Measurements from ENCODE around the gene ZMYND8. TPM values are rescaled to one million over a fixed set of nuclear protein-coding genes. Genes with fewer than 3 reads are reported as not detected.

The ZMYND8 gene
- total RNA-seq, 2 experiments from 2014 or later, result 33.0 to 34.3 TPM

DNA sequence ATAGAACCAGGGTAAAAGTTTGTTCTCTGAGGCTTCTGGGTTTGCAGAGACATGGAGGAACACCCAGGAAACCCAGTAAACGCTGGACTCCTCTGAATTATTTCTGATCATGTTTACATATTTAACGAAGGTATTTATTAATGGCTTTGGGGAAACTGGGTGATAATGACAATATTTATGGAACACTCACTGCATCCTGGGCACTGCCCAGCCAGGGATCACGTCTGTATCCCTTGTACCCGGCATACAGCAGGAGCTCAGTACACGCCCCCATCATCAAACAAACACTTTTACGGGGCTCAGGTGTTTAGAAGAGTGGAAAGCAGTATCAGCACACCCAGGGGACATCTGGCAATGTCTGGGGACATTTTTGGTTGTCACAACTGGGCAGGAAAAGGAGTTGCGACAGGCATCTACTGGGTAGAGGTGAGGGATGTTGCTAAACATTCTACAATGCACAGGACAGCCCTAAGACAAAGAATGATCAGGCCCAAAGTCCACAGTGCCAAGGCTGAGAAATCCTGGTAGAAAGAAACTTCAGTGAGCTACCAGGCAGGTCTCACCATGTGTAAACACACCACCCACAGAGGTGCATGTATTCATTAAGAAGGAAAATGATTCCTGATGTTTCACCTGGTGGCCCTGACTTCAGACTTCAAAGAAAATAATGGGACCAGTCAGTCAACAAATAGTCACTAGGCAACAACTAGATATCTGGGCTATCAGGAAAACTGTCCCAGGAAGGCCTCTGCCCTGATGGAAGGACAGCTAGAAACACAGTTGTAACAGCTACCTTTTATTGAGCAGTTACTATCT, 35.3 kb downstream of the ZMYND8 start:
- Mint-ChIP-seq H3K9me3 (no peaks in the 10 kb centered on the region), H3K4me1 (ENCODE audit: low read depth) (peaks cover 81% of the 10 kb centered on the region), H3K36me3 (ENCODE audit: low read depth) (peaks cover 18% of the 10 kb centered on the region), H3K4me3 (no peak overlapping the region), H3K27ac (peak overlapping the region; percentile 81), H3K27me3 (no peaks in the 10 kb centered on the region)
- Histone ChIP-seq H3K4me3 (ENCODE audit: low read length) (no peak overlapping the region), H3K27me3 (ENCODE audit: control insufficient read depth in 1 of 2, insufficient read depth in 2 of 2, low read length in 2 of 2) (no peaks in the 10 kb centered on the region), H3K27ac (ENCODE audit: low read depth in 1 of 2, low read length in 2 of 2) (no peak overlapping the region), H3K4me1 (ENCODE audit: insufficient read depth, low read length) (peaks cover 58% of the 10 kb centered on the region), H3K36me3 (ENCODE audit: insufficient read depth, low read length) (peaks cover 9% of the 10 kb centered on the region), H3K9me3 (ENCODE audit: control insufficient read depth in 1 of 2, insufficient read depth in 1 of 2, low read length in 2 of 2) (no peaks in the 10 kb centered on the region)
- no peak for DNase-seq
- no peak for ATAC-seq (ENCODE audit: poor library complexity)
- POLR2A ChIA-PET, result interaction anchor here (0.7 kb wide), 1 partner anchor 33 kb away, joined by 3 read pairs; no protein-coding TSS in a partner anchor
- intact Hi-C loops (cut with DNase I, micrococcal nuclease), result no loop called here
- CTCF ChIA-PET, result interaction anchor here (0.7 to 1.6 kb wide), 3 partner anchors 14 to 63 kb away, joined by 3 to 6 read pairs (median 3); no protein-coding TSS in a partner anchor
- TF ChIP-seq, protein P1, sequence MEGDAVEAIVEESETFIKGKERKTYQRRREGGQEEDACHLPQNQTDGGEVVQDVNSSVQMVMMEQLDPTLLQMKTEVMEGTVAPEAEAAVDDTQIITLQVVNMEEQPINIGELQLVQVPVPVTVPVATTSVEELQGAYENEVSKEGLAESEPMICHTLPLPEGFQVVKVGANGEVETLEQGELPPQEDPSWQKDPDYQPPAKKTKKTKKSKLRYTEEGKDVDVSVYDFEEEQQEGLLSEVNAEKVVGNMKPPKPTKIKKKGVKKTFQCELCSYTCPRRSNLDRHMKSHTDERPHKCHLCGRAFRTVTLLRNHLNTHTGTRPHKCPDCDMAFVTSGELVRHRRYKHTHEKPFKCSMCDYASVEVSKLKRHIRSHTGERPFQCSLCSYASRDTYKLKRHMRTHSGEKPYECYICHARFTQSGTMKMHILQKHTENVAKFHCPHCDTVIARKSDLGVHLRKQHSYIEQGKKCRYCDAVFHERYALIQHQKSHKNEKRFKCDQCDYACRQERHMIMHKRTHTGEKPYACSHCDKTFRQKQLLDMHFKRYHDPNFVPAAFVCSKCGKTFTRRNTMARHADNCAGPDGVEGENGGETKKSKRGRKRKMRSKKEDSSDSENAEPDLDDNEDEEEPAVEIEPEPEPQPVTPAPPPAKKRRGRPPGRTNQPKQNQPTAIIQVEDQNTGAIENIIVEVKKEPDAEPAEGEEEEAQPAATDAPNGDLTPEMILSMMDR (IDR thresholded peaks at IDR 0.05), result no peak

- H3K27me3 ChIP-seq (ENCODE audit: control insufficient read depth in 1 of 2, insufficient read depth in 2 of 2, low read length in 2 of 2), result no peaks in the 10 kb centered on the region
- ChIA-PET POLR2A (no interaction called here), CTCF (interaction anchor here (1.4 kb wide), 1 partner anchor 64 kb away, joined by 3 read pairs; no protein-coding TSS in a partner anchor)
- peak overlapping the region; percentile 81 for H3K27ac Mint-ChIP-seq
- no peak overlapping the region for H3K27ac ChIP-seq (ENCODE audit: low read depth in 1 of 2, low read length in 2 of 2)
- no peak for DNase-seq
- no peaks in the 10 kb centered on the region for H3K9me3 Mint-ChIP-seq
- no peak for ATAC-seq (ENCODE audit: poor library complexity)
- peak overlapping the region; percentile 59 for H3K4me3 Mint-ChIP-seq
- TF ChIP-seq, protein P1 (IDR thresholded peaks at IDR 0.05), result no peak
- no peak overlapping the region for H3K4me3 ChIP-seq (ENCODE audit: low read length)
- H3K27me3 Mint-ChIP-seq, result no peaks in the 10 kb centered on the region
- peaks cover 21% of the 10 kb centered on the region for H3K36me3 Mint-ChIP-seq (ENCODE audit: low read depth)
- H3K4me1 ChIP-seq (ENCODE audit: insufficient read depth, low read length), result peaks cover 60% of the 10 kb centered on the region
- peaks cover 6% of the 10 kb centered on the region for H3K36me3 ChIP-seq (ENCODE audit: insufficient read depth, low read length)
- no peaks in the 10 kb centered on the region for H3K9me3 ChIP-seq (ENCODE audit: control insufficient read depth in 1 of 2, insufficient read depth in 1 of 2, low read length in 2 of 2)
- peaks cover 84% of the 10 kb centered on the region for H3K4me1 Mint-ChIP-seq (ENCODE audit: low read depth)
- intact Hi-C loops (cut with DNase I, micrococcal nuclease), result loop anchor here in 1 of 2 experiments (5.0 kb wide), 1 partner anchor 33 kb away; no protein-coding TSS in a partner anchor
Measured at GRCh38 chr20:47319517-47320252, 36.8 kb downstream of the ZMYND8 start.

GRCh38 chr20:47318586-47319516, 37.6 kb downstream of the ZMYND8 start:
- H3K4me3 ChIP-seq (ENCODE audit: low read length), result no peak overlapping the region

More at GRCh38 chr20:47318586-47319516, 37.6 kb downstream of the ZMYND8 start:
- intact Hi-C loops (cut with DNase I, micrococcal nuclease), result loop anchor here in 1 of 2 experiments (5.0 kb wide), 1 partner anchor 33 kb away; no protein-coding TSS in a partner anchor
- H3K36me3 Mint-ChIP-seq (ENCODE audit: low read depth), result peaks cover 22% of the 10 kb centered on the region
- TF ChIP-seq, protein P1 (IDR thresholded peaks at IDR 0.05), result no peak
- Histone ChIP-seq H3K27me3 (ENCODE audit: control insufficient read depth in 1 of 2, insufficient read depth in 2 of 2, low read length in 2 of 2) (no peaks in the 10 kb centered on the region), H3K36me3 (ENCODE audit: insufficient read depth, low read length) (peaks cover 6% of the 10 kb centered on the region), H3K9me3 (ENCODE audit: control insufficient read depth in 1 of 2, insufficient read depth in 1 of 2, low read length in 2 of 2) (no peaks in the 10 kb centered on the region), H3K27ac (ENCODE audit: low read depth in 1 of 2, low read length in 2 of 2) (peak overlapping the region in 1 of 2 donors; percentile 33), H3K4me1 (ENCODE audit: insufficient read depth, low read length) (peaks cover 56% of the 10 kb centered on the region)
- CTCF ChIA-PET, result interaction anchor here (1.4 kb wide), 1 partner anchor 65 kb away, joined by 3 read pairs; no protein-coding TSS in a partner anchor
- ATAC-seq (ENCODE audit: poor library complexity) (no peak), DNase-seq (peak in 3 of 14 experiments; percentile 8 to 21 (median 21))
- no peaks in the 10 kb centered on the region for H3K27me3 Mint-ChIP-seq
- peak overlapping the region; percentile 81 for H3K27ac Mint-ChIP-seq
- POLR2A ChIA-PET, result no interaction called here
- H3K4me3 Mint-ChIP-seq, result peak overlapping the region; percentile 59
- H3K9me3 Mint-ChIP-seq, result no peaks in the 10 kb centered on the region
- H3K4me1 Mint-ChIP-seq (ENCODE audit: low read depth), result peaks cover 80% of the 10 kb centered on the region
